Ovary (tissue), 9 donors: ENCODE data around the gene UAP1L1. TPM values are rescaled to one million over a fixed set of nuclear protein-coding genes. Genes with fewer than 3 reads are reported as not detected.
A peak's percentile ranks its signal among the peaks of the same experiment; 100 is the strongest.

ENCODE experiments used
- DNase-seq, 5 donors: peaks; one replicate each; pipeline ENCODE4 v3.0.0-alpha.2; 2019 to 2020
- H3K27ac ChIP-seq, 2 donors: fragments of 200-600 bp; one replicate each; pipeline versions ENCODE4 v1.5.1 to v1.8.0; 2019 to 2022
- H3K27me3 ChIP-seq: fragments of 200-600 bp; one replicate; pipeline ENCODE4 v1.8.0; 2022
- H3K36me3 ChIP-seq: fragments of 200-600 bp; sonication (generic); one replicate; pipeline ENCODE4 v1.5.1; 2019
- H3K4me1 ChIP-seq: one replicate; pipeline ENCODE4 v1.8.1; 2013; ENCODE audit warnings: mild to moderate bottlenecking, moderate library complexity; ENCODE audit not compliant: insufficient read depth
- H3K4me3 ChIP-seq: fragments of 200-600 bp; sonication (generic); one replicate; pipeline ENCODE4 v1.5.1; 2017
- H3K9me3 ChIP-seq, 2 donors: fragments of 200-600 bp in 1 of 2; sonication (generic) in 1 of 2; one replicate each; pipeline versions ENCODE4 v1.5.1 to v1.8.1; 2013 to 2019; ENCODE audit warnings: mild to moderate bottlenecking in 1 of 2, moderate library complexity in 1 of 2
- CTCF ChIP-seq, 3 donors: fragments of 450-650 bp in 2 of 3; fragments of 200-600 bp in 1 of 3; IDR thresholded peaks; one replicate each; pipeline versions ENCODE4 v1.5.1 to v1.8.0; 2016 to 2022; ENCODE audit warnings: antibody characterized with exemption in 3 of 3, mild to moderate bottlenecking in 1 of 3
- EP300 ChIP-seq: sonication (generic); formaldehyde crosslinking; IDR thresholded peaks from one replicate; pipeline ENCODE4 v1.6.1; 2017; ENCODE audit warnings: antibody characterized with exemption
- POLR2A ChIP-seq: fragments of 450-650 bp; IDR thresholded peaks from one replicate; pipeline ENCODE4 v1.6.1; 2017; ENCODE audit warnings: antibody characterized with exemption, mild to moderate bottlenecking, moderate library complexity
- WGBS, 3 donors: extraction: QIAGEN DNeasy Blood & Tissue Kit in 1 of 3; methylation state at CpG; one replicate each; pipeline versions ENCODE4 v1.1.5 to v1.1.7; 2013 to 2017; 5-methylcytosine and 5-hydroxymethylcytosine counted together
- intact Hi-C, 4 donors: fragments of 100-400 bp; cut with DNase I; formaldehyde crosslinking; loops; one replicate each; pipeline versions ENCODE4 v1.11.0 to v1.15.1; 2022 to 2023
- polyA plus RNA-seq, 2 donors: library from polyadenylated mRNA; stranded (reverse); fragments of 200-250 nt in 1 of 2; fragments of 350-450 nt in 1 of 2; fragmentation: Illumina TruSeq in 1 of 2; extraction: RNeasy Lipid Tissue Mini Kit (QIAGEN cat#74804) in 1 of 2; gene quantifications; one replicate each; pipeline ENCODE4 v1.2.3, GENCODE V29; 2013 to 2014
- total RNA-seq, 7 donors: library from RNA; depleted of rRNA in 2 of 7; stranded (reverse); fragments of >200 nt in 2 of 7; fragmentation: NEBNext Ultra II Directional in 3 of 7; extraction: Animal tissue kit (Norgen Biotek cat#: 25700) in 3 of 7; gene quantifications; one replicate each; pipeline versions ENCODE4 v1.1.0 to v1.2.4, GENCODE V29; 2016 to 2023
- donor health status: DM: no; HTN: no; CAD: no; lungs with moderate emphysema.
- donor health status: DM: no; HTN: no; CAD: no.
- donor health status: Bipolar disorder and iron deficiency.
- donor health status: DM: yes; HTN: yes; CAD: no.
- donor health status: DM: no; HTN: no; CAD: no.
- donor health status: DM: yes; HTN: yes; CAD: no.

The UAP1L1 gene
- total and polyA plus RNA-seq, 9 donors, result 1.3 to 6.3 (median 4.1) TPM

GRCh38 chr9:137080260-137081122 lies 3.2 kb downstream of the UAP1L1 start:
- Histone ChIP-seq H3K4me1 (peaks cover 5% of the 10 kb centered on the region), H3K27me3 (no peaks in the 10 kb centered on the region), H3K9me3 (no peaks in the 10 kb centered on the region), H3K36me3 (no peaks in the 10 kb centered on the region), H3K27ac (no peak overlapping the region), H3K4me3 (no peak overlapping the region)
- WGBS, 3 donors, result 91 to 93% (median 91%) methylated on average over 17 to 24 of the region's 24 CpGs
- intact Hi-C loops, result no loop called here
- TF ChIP-seq POLR2A (no peak), EP300 (no peak), CTCF (IDR thresholded peaks at IDR 0.05) (no peak)
- DNase-seq, result no peak

- no peak overlapping the region for H3K27ac ChIP-seq
- TF ChIP-seq POLR2A (no peak), EP300 (no peak), CTCF (IDR thresholded peaks at IDR 0.05) (no peak)
- 83 to 92% (median 89%) methylated on average over 16 of the region's 16 CpGs for whole genome bisulfite sequencing, 3 donors
- peaks cover 7% of the 10 kb centered on the region for H3K4me1 ChIP-seq
- H3K4me3 ChIP-seq, result no peak overlapping the region
- intact Hi-C loops, result no loop called here
- H3K9me3 ChIP-seq, result no peaks in the 10 kb centered on the region
- no peaks in the 10 kb centered on the region for H3K27me3 ChIP-seq
- peak in 1 of 5 donors; percentile 30 for DNase-seq
- no peaks in the 10 kb centered on the region for H3K36me3 ChIP-seq
These were observed 5.1 kb downstream of the UAP1L1 start for GRCh38 chr9:137082222-137082924.

- H3K9me3 ChIP-seq, result no peaks in the 10 kb centered on the region
- peaks cover 9% of the 10 kb centered on the region for H3K4me1 ChIP-seq
- no peak overlapping the region for H3K4me3 ChIP-seq
- 81 to 88% (median 81%) methylated on average over 8 of the region's 8 CpGs for WGBS, 3 donors
- no peaks in the 10 kb centered on the region for H3K27me3 ChIP-seq
- DNase-seq, result no peak
- intact Hi-C loops, result no loop called here
- H3K27ac ChIP-seq, result no peak overlapping the region
- no peak for TF ChIP-seq EP300
- TF ChIP-seq POLR2A, result no peak
- no peaks in the 10 kb centered on the region for H3K36me3 ChIP-seq
These were observed 5.6 kb downstream of the UAP1L1 start for GRCh38 chr9:137082925-137083290.

- no peak overlapping the region for H3K4me3 ChIP-seq
- intact Hi-C loops, result no loop called here
- no peak for TF ChIP-seq CTCF (IDR thresholded peaks at IDR 0.05)
- no peak for TF ChIP-seq EP300
- no peak for TF ChIP-seq POLR2A
- H3K27ac ChIP-seq, result no peak overlapping the region
- H3K27me3 ChIP-seq, result no peaks in the 10 kb centered on the region
- no peaks in the 10 kb centered on the region for H3K36me3 ChIP-seq
- H3K9me3 ChIP-seq, result no peaks in the 10 kb centered on the region
- 41 to 53% (median 50%) methylated on average over 12 of the region's 12 CpGs for WGBS, 3 donors
- peaks cover 7% of the 10 kb centered on the region for H3K4me1 ChIP-seq
- peak in 2 of 5 donors; percentile 55 to 56 for DNase-seq
These were observed 6.2 kb downstream of the UAP1L1 start for GRCh38 chr9:137083394-137084004.
